ENCODE measurements around the gene TERT.

DNA sequence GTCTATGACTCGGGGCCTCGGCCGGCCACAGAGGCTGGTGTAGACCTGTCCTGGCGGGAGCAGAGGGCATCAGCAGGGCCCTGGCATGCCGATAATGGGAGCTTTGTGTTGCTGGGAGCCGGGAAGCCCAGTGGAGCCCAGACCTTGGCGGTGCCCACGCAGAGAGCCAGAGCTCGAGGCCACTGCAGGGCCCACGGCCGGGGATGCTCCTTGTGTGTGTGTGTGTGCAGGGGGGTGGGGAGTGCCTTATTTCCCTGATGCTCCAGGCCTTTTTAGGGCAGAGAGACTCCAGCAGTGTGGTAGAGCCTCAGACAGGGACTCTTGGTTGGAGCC is 75.1 kb downstream of the TERT start:
- no peak for TF ChIP-seq ZNF384 (IDR thresholded peaks at IDR 0.05)
- TF ChIP-seq FOXA1 (IDR thresholded peaks at IDR 0.05) = no peak
- no peak for TF ChIP-seq BHLHE40 (IDR thresholded peaks at IDR 0.05; ENCODE audit: borderline replicate concordance)
- TF ChIP-seq NFRKB (IDR thresholded peaks at IDR 0.05) = no peak
- no peak for TF ChIP-seq SP1 (IDR thresholded peaks at IDR 0.05)
- no peak for TF ChIP-seq LEF1 (IDR thresholded peaks at IDR 0.05; ENCODE audit: borderline replicate concordance)
- TF ChIP-seq FOXM1 (IDR thresholded peaks at IDR 0.05; ENCODE audit: borderline replicate concordance) = no peak

Data from HEK293T (cell line).